HepG2 (cell line): ENCODE data around the gene TMEM107. TPM values are rescaled to one million over a fixed set of nuclear protein-coding genes. Genes with fewer than 3 reads are reported as not detected.

Experiments
- AHR ChIP-seq: IDR thresholded peaks from 2 replicates; pipeline ENCODE4 v1.6.1; 2018; ENCODE audit warnings: missing genetic modification reagents, missing compliant biosample characterization
- ARID5B ChIP-seq: IDR thresholded peaks from 2 replicates; pipeline ENCODE4 v1.4.0; 2020; ENCODE audit warnings: mild to moderate bottlenecking, missing genetic modification reagents
- ARNT ChIP-seq: fragments of 450-650 bp; IDR thresholded peaks from 2 replicates; pipeline ENCODE4 v1.6.1; 2017
- ATF7 ChIP-seq, 2 experiments: fragments of 450-650 bp in 1 of 2; sonication (generic) in 1 of 2; formaldehyde crosslinking in 1 of 2; IDR thresholded peaks; 2 replicates each; pipeline versions ENCODE4 v1.4.0 to v1.6.1; 2016 to 2020; ENCODE audit warnings: antibody characterized with exemption in 1 of 2, mild to moderate bottlenecking in 1 of 2, missing genetic modification reagents in 1 of 2
- DRAP1 ChIP-seq: IDR thresholded peaks from 2 replicates; pipeline ENCODE4 v1.6.1; 2016; ENCODE audit warnings: missing genetic modification reagents, missing compliant biosample characterization
- FOXO1 ChIP-seq: sonication (generic); formaldehyde crosslinking; IDR thresholded peaks from 2 replicates; pipeline ENCODE4 v1.4.0; 2020; ENCODE audit warnings: missing genetic modification reagents
- IRF1 ChIP-seq: sonication (generic); formaldehyde crosslinking; IDR thresholded peaks from 2 replicates; pipeline ENCODE4 v1.4.0; 2020; ENCODE audit warnings: low read depth, mild to moderate bottlenecking, missing genetic modification reagents
- JUN ChIP-seq: sonication (generic); formaldehyde crosslinking; IDR thresholded peaks from 2 replicates; pipeline ENCODE4 v1.4.0; 2020; ENCODE audit warnings: mild to moderate bottlenecking, missing genetic modification reagents
- KAT2B ChIP-seq: fragments of 150-350 bp; IDR thresholded peaks from 2 replicates; pipeline ENCODE4 v1.6.1; 2014; ENCODE audit warnings: low read depth, low read length, borderline replicate concordance
- MXD1 ChIP-seq: sonication (generic); formaldehyde crosslinking; IDR thresholded peaks from 2 replicates; pipeline ENCODE4 v1.4.0; 2020; ENCODE audit warnings: mild to moderate bottlenecking, missing genetic modification reagents
- NFE2L2 ChIP-seq: fragments of 150-350 bp; IDR thresholded peaks from 2 replicates; pipeline ENCODE4 v1.6.1; 2014; ENCODE audit warnings: low read length
- PRPF4 ChIP-seq: fragments of 200-400 bp; formaldehyde crosslinking; IDR thresholded peaks from 2 replicates; pipeline ENCODE4 v1.6.1; 2016; ENCODE audit warnings: low read length, low read depth; ENCODE audit not compliant: poor library complexity, severe bottlenecking
- SMC3 ChIP-seq: IDR thresholded peaks from 2 replicates; pipeline ENCODE4 v1.6.1; 2011; ENCODE audit warnings: low read length, improper control_type of control experiment
- ZBTB34 ChIP-seq: sonication (generic); formaldehyde crosslinking; IDR thresholded peaks from 2 replicates; pipeline ENCODE4 v1.8.0; 2022; ENCODE audit warnings: mild to moderate bottlenecking, missing genetic modification reagents
- ZBTB42 ChIP-seq: sonication (generic); formaldehyde crosslinking; IDR thresholded peaks from 2 replicates; pipeline ENCODE4 v1.5.0; 2020; ENCODE audit warnings: mild to moderate bottlenecking, missing genetic modification reagents
- ZNF275 ChIP-seq: sonication (generic); formaldehyde crosslinking; IDR thresholded peaks from 2 replicates; pipeline ENCODE4 v1.8.0; 2022; ENCODE audit warnings: missing genetic modification reagents, mild to moderate bottlenecking, inconsistent platforms, borderline replicate concordance
- ZNF570 ChIP-seq: sonication (generic); formaldehyde crosslinking; IDR thresholded peaks from 2 replicates; pipeline ENCODE4 v1.4.0; 2020; ENCODE audit warnings: mild to moderate bottlenecking, missing genetic modification reagents, borderline replicate concordance
- ZNF607 ChIP-seq: sonication (generic); formaldehyde crosslinking; IDR thresholded peaks from 2 replicates; pipeline ENCODE4 v1.5.1; 2020; ENCODE audit warnings: missing genetic modification reagents, mild to moderate bottlenecking, borderline replicate concordance
- ZNF704 ChIP-seq: sonication (generic); formaldehyde crosslinking; IDR thresholded peaks from 2 replicates; pipeline ENCODE4 v1.8.1; 2023; ENCODE audit warnings: mild to moderate bottlenecking, inconsistent platforms, moderate library complexity, missing genetic modification reagents, borderline replicate concordance
- polyA plus RNA-seq, 8 experiments: library from polyadenylated mRNA; depleted of rRNA in 3 of 8; stranded (reverse) in 7 of 8; unstranded in 1 of 8; fragments of >200 nt; fragmentation: Illumina TruSeq in 4 of 8; extraction: Trizol in 4 of 8; gene quantifications; 2 replicates each; pipeline versions ENCODE4 v1.2.1 to v1.2.3, GENCODE V29; 2011 to 2016; ENCODE audit warnings: low read depth in 4 of 8, missing spikeins in 1 of 8, mixed read lengths in 1 of 8; ENCODE audit not compliant: insufficient read depth in 1 of 8
- total RNA-seq, 5 experiments: library from RNA; depleted of rRNA; stranded (reverse); fragments of >200 nt; fragmentation: Illumina TruSeq; extraction: Trizol; gene quantifications; 2 replicates each; pipeline ENCODE4 v1.2.3, GENCODE V29; 2016; ENCODE audit warnings: low read depth in 1 of 5

TMEM107 gene
- total and polyA plus RNA-seq, 2 of the 13 experiments (the other 11 are each of a cell fraction or from before 2014, with no cell fraction given): 7.2 to 15.3 TPM

GRCh38 chr17:8189711-8190477 is 13.7 kb upstream of the TMEM107 start, which contains the start of gene BORCS6 (continued):
- no peak for TF ChIP-seq ZNF607 (CRISPR knock-in tag)
- peak; percentile 75 for TF ChIP-seq MXD1 (CRISPR knock-in tag)
- no peak for TF ChIP-seq ZNF704 (CRISPR knock-in tag)
- TF ChIP-seq ZBTB42: no peak
- TF ChIP-seq KAT2B: no peak
- no peak for TF ChIP-seq ZBTB34
- no peak for TF ChIP-seq FOXO1
- TF ChIP-seq ZNF275 (CRISPR knock-in tag): no peak
- TF ChIP-seq PRPF4: no peak
- peak; percentile 89 for TF ChIP-seq DRAP1 (CRISPR knock-in tag)
- TF ChIP-seq ATF7 (IDR thresholded peaks at IDR 0.05): no peak
- TF ChIP-seq ATF7 (CRISPR knock-in tag; IDR thresholded peaks at IDR 0.05): 0 out of 2 replicates have a peak, but pooled peaks have one; percentile 17
- peak; percentile 14; the same call in 1 of the 2 replicates for TF ChIP-seq AHR (CRISPR knock-in tag)
- no peak for TF ChIP-seq SMC3
- no peak for TF ChIP-seq NFE2L2
- no peak for TF ChIP-seq JUN
- TF ChIP-seq IRF1: no peak
- no peak for TF ChIP-seq ZNF570
- TF ChIP-seq ARNT: no peak
- TF ChIP-seq ARID5B (CRISPR knock-in tag): no peak; the same call in 1 of the 2 replicates
